Calu3 (cell line): ENCODE data around the gene C1QTNF1. TPM values are rescaled to one million over a fixed set of nuclear protein-coding genes. Genes with fewer than 3 reads are reported as not detected.

Experiments
- BruUV-seq: library from RNA; stranded (reverse); fragments of 400-500 nt; replicated peaks from 2 replicates; lab custom pipeline; 2021; lab: Mats Ljungman, UMichigan
- CTCF ChIA-PET: fragments of 300-600 bp; sonication (Branson Sonifier 250); formaldehyde crosslinking; loops from one replicate; lab custom pipeline; 2022; ENCODE audit warnings: antibody characterized with exemption; lab: Charles Lee
- DNase-seq: peaks from one replicate; pipeline ENCODE4 v3.0.0; 2022
- H3K27ac Mint-ChIP-seq: one replicate; pipeline ENCODE4 v1.8.0; 2022; ENCODE audit warnings: mixed read lengths; ENCODE audit not compliant: unreplicated experiment
- H3K27me3 Mint-ChIP-seq: one replicate; pipeline ENCODE4 v1.8.0; 2022; ENCODE audit warnings: mixed read lengths; ENCODE audit not compliant: unreplicated experiment
- H3K36me3 Mint-ChIP-seq: one replicate; pipeline ENCODE4 v1.8.0; 2022; ENCODE audit warnings: mild to moderate bottlenecking, moderate library complexity, mixed read lengths; ENCODE audit not compliant: insufficient read depth, unreplicated experiment
- H3K4me1 Mint-ChIP-seq: one replicate; pipeline ENCODE4 v1.8.0; 2022; ENCODE audit warnings: mild to moderate bottlenecking, low read depth, mixed read lengths; ENCODE audit not compliant: unreplicated experiment
- H3K4me3 Mint-ChIP-seq: one replicate; pipeline ENCODE4 v1.8.0; 2022; ENCODE audit warnings: mild to moderate bottlenecking, low read depth, moderate library complexity, mixed read lengths; ENCODE audit not compliant: unreplicated experiment
- H3K9me3 Mint-ChIP-seq: one replicate; pipeline ENCODE4 v1.8.0; 2022; ENCODE audit warnings: low read depth, mixed read lengths; ENCODE audit not compliant: unreplicated experiment
- intact Hi-C: fragments of 100-400 bp; cut with micrococcal nuclease; formaldehyde crosslinking; loops from one replicate; pipeline ENCODE4 v1.10.0; 2022; ENCODE audit not compliant: unreplicated experiment
- total RNA-seq: library from RNA; stranded (reverse); gene quantifications from 2 replicates; pipeline ENCODE4 v1.2.3, GENCODE V29; 2022
- TF ChIP-seq, protein P1 (sequence below): fragments of 200-600 bp; IDR thresholded peaks from one replicate; pipeline ENCODE4 v1.8.0; 2022; ENCODE audit warnings: antibody characterized with exemption; ENCODE audit not compliant: unreplicated experiment

Gene C1QTNF1
- total RNA-seq, 1 experiment from 2014 or later: 3.3 TPM

DNA sequence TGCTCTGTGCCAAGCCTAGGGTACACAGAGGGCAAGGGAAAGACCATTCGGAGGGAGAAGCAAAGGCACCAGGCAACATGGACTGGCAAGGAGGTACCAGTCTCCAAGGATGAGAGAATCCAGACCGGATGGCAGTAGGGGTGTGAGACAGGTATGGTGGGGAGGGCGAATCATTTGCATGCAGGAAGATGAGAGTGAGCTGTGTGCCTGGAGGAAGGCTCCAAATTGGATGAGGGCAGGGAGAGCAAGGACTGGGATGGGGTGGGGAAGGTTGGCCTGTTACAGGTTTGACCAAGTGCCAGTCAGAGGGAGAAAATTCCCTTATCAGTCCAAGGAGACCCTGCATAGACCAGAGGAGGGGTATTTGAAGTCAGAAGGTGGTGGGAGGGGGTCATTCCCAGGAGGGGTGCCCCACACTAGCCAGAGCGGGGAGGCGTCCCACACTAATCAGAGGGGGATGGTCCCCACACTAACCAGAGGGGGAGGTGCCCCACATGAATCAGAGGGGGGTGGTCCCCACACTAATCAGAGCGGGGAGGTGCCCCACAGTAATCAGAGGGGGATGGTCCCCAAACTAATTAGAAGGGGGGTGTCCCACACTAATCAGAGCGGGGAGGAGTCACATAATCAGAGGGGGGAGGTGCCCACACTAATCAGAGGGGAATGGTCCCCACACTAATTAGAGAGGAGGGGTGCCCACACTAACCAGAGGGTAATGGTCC lies 15.1 kb upstream of the C1QTNF1 start:
- TF ChIP-seq, protein P1, sequence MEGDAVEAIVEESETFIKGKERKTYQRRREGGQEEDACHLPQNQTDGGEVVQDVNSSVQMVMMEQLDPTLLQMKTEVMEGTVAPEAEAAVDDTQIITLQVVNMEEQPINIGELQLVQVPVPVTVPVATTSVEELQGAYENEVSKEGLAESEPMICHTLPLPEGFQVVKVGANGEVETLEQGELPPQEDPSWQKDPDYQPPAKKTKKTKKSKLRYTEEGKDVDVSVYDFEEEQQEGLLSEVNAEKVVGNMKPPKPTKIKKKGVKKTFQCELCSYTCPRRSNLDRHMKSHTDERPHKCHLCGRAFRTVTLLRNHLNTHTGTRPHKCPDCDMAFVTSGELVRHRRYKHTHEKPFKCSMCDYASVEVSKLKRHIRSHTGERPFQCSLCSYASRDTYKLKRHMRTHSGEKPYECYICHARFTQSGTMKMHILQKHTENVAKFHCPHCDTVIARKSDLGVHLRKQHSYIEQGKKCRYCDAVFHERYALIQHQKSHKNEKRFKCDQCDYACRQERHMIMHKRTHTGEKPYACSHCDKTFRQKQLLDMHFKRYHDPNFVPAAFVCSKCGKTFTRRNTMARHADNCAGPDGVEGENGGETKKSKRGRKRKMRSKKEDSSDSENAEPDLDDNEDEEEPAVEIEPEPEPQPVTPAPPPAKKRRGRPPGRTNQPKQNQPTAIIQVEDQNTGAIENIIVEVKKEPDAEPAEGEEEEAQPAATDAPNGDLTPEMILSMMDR: no peak
- Mint-ChIP-seq H3K9me3 (no peaks in the 10 kb centered on the region), H3K27ac (peak overlapping the region; percentile 96), H3K36me3 (peaks cover 29% of the 10 kb centered on the region), H3K4me3 (peak overlapping the region; percentile 83), H3K27me3 (no peaks in the 10 kb centered on the region), H3K4me1 (peaks cover 67% of the 10 kb centered on the region)
- no peak for DNase-seq
- intact Hi-C loops: no loop called here
- CTCF ChIA-PET: interaction anchor here (0.6 to 1.0 kb wide), 2 partner anchors 13 to 32 kb away, joined by 3 to 5 read pairs; no protein-coding TSS in a partner anchor
- BruUV-seq: no TSS peak

DNA sequence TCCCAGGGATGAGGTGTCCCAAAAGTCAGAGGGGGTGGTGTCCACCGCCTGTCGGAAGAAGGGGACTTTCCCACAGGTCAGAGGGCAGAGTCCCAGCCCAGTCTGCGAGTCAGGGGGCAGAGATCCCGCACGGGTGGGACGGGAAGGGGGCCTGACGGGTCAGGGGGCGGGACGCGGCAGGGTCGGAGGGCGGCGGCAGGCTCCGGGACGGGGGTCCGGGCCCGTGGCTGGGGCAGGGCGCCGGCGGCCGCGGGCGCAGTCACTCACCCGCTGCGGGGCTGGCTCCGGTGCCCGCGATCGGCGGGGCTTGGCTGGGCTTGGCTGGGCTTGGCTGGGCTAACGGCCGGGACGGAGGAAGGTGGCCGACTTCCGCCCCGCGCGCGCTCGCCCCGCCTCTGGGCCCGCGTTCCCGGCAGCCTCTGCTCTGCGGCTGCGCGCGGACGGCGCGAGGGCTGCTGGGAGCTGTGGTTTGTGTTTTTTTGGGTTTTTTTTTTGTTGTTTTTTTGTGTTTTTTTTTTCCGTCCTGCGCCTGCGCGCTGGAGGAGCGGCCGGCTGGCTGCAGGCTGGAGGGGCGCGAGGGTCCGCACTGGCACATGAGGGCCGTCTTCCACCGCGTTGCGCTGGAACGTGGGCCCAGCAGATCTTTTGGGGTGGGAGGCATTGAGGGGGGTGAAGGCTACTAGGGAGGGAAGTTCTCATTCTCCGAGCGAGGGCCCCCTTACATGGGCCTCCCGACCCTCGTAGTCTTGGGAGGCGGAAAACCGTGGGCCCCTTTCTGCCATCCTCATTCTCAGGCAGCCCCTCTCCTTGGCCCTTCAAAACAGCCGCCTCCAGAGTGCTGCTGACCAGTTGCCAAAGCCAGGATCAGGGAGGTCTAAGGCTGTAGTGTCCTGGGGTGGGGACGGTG lies 14.3 kb upstream of the C1QTNF1 start, which contains the start of gene CANT1:
TSS of gene CANT1 (minus strand) at position 368 of the 907 bp plus-strand sequence. CDS start 12,142 bp downstream, outside the sequence.
- peak within 1 kb of the TSS; percentile 96 for H3K27ac Mint-ChIP-seq
- no TSS peak for BruUV-seq
- peaks cover 67% of the 10 kb centered on the region for H3K4me1 Mint-ChIP-seq
- no peaks in the 10 kb centered on the region for H3K27me3 Mint-ChIP-seq
- peak; percentile 90 for DNase-seq
- H3K36me3 Mint-ChIP-seq: peaks cover 29% of the 10 kb centered on the region
- peak within 1 kb of the TSS; percentile 83 for H3K4me3 Mint-ChIP-seq
- TF ChIP-seq, protein P1: no peak
- CTCF ChIA-PET: interaction anchor here (0.6 to 1.0 kb wide), 3 partner anchors 13 to 36 kb away, joined by 3 to 5 read pairs (median 3); no protein-coding TSS in a partner anchor
- intact Hi-C loops: no loop called here
- H3K9me3 Mint-ChIP-seq: peaks cover 3% of the 10 kb centered on the region

- H3K27ac Mint-ChIP-seq: peak overlapping the region; percentile 96
- no TSS peak for BruUV-seq
Measured at GRCh38 chr17:79010304-79010646, 13.7 kb upstream of the C1QTNF1 start.

More at GRCh38 chr17:79010304-79010646, 13.7 kb upstream of the C1QTNF1 start:
- CTCF ChIA-PET: interaction anchor here (1.0 kb wide), 2 partner anchors 14 to 35 kb away, joined by 3 to 5 read pairs; no protein-coding TSS in a partner anchor
- TF ChIP-seq, protein P1: no peak
- intact Hi-C loops: no loop called here
- H3K4me3 Mint-ChIP-seq: peak overlapping the region; percentile 83
- peaks cover 3% of the 10 kb centered on the region for H3K9me3 Mint-ChIP-seq
- H3K4me1 Mint-ChIP-seq: peaks cover 66% of the 10 kb centered on the region
- no peaks in the 10 kb centered on the region for H3K27me3 Mint-ChIP-seq
- peaks cover 29% of the 10 kb centered on the region for H3K36me3 Mint-ChIP-seq
- no peak for DNase-seq
